Ovary (tissue), 3 donors: ENCODE results near the gene PLP2.

Experiments
- CTCF ChIP-seq, 3 donors: fragments of 450-650 bp in 2 of 3; fragments of 200-600 bp in 1 of 3; IDR thresholded peaks; one replicate each; pipeline versions ENCODE4 v1.5.1 to v1.8.0; 2016 to 2022; ENCODE audit warnings: antibody characterized with exemption in 3 of 3, mild to moderate bottlenecking in 1 of 3
- POLR2A ChIP-seq: fragments of 450-650 bp; IDR thresholded peaks from one replicate; pipeline ENCODE4 v1.6.1; 2017; ENCODE audit warnings: antibody characterized with exemption, mild to moderate bottlenecking, moderate library complexity
- donor health status: DM: no; HTN: no; CAD: no.

- TF ChIP-seq CTCF (IDR thresholded peaks at IDR 0.05) (no peak), POLR2A (no peak)
These were observed 3.0 kb downstream of the PLP2 start for GRCh38 chrX:49174723-49175122.
